GM12878 (cell line): ENCODE data around the gene MSL1. TPM values are rescaled to one million over a fixed set of nuclear protein-coding genes. Genes with fewer than 3 reads are reported as not detected.

ENCODE experiments used
- ATAC-seq: fragments of 200-7000 bp; cut with Tn5 transposase; 3 replicates; pipeline ENCODE4 v1.9.1; 2020; ENCODE audit warnings: mild to moderate bottlenecking, moderate library complexity
- BruUV-seq: library from RNA; stranded (reverse); fragments of 400-500 nt; replicated peaks from 2 replicates; lab custom pipeline; 2021; lab: Mats Ljungman, UMichigan
- CTCF ChIA-PET: fragments of 300-600 bp; sonication (Branson Sonifier 250); formaldehyde crosslinking; extraction: SDS; loops from one replicate; lab custom pipeline; 2021; ENCODE audit warnings: inconsistent platforms; lab: Yijun Ruan, JAX
- POLR2A ChIA-PET: fragments of 350-600 bp; formaldehyde crosslinking; extraction: SDS; loops from one replicate; lab custom pipeline; 2021; ENCODE audit warnings: inconsistent platforms; lab: Charles Lee
- RAD21 ChIA-PET: fragments of 300-600 bp; sonication (Branson Sonifier 250); formaldehyde crosslinking; loops from one replicate; lab custom pipeline; 2023; ENCODE audit warnings: antibody characterized with exemption; ENCODE audit not compliant: unreplicated experiment; lab: Charles Lee
- SMC1A ChIA-PET: fragments of 300-600 bp; sonication (Branson Sonifier 250); formaldehyde crosslinking; loops from one replicate; lab custom pipeline; 2023; ENCODE audit not compliant: unreplicated experiment, uncharacterized antibody; lab: Charles Lee
- DNase-seq: peaks from one replicate; pipeline ENCODE4 v3.0.0-alpha.2; 2011; ENCODE audit warnings: low read depth, low spot score
- FAIRE-seq: peaks from 3 replicates; lab custom pipeline; 2011; peaks lifted over from hg19 to GRCh38; lab: Jason Lieb, UNC
- H2AFZ ChIP-seq: 2 replicates; pipeline ENCODE4 v1.6.0; 2011; ENCODE audit warnings: low read depth, low read length, control low read depth; ENCODE audit not compliant: control insufficient read depth
- H3K27ac ChIP-seq: 2 replicates; pipeline ENCODE4 v1.5.1; 2011; ENCODE audit warnings: control low read depth; ENCODE audit not compliant: control insufficient read depth, insufficient read depth
- H3K27me3 ChIP-seq, 2 experiments: replicated peaks in 1 of 2; 2 replicates each; pipeline versions ENCODE4 v1.6.0 to v1.6.1; 2011; ENCODE audit warnings: low read length in 1 of 2; ENCODE audit not compliant: control insufficient read depth in 2 of 2, insufficient read depth in 2 of 2
- H3K36me3 ChIP-seq, 2 experiments: 2 replicates each; pipeline ENCODE4 v1.5.1; 2011; ENCODE audit warnings: low read length in 1 of 2; ENCODE audit not compliant: control insufficient read depth in 2 of 2, insufficient read depth in 2 of 2
- H3K4me1 ChIP-seq: 2 replicates; pipeline ENCODE4 v1.6.1; 2011; ENCODE audit warnings: mild to moderate bottlenecking, low read length, moderate library complexity, mixed read lengths; ENCODE audit not compliant: control insufficient read depth, insufficient read depth
- H3K4me2 ChIP-seq: 2 replicates; pipeline ENCODE4 v1.6.0; 2011; ENCODE audit warnings: control low read depth; ENCODE audit not compliant: control insufficient read depth, insufficient read depth
- H3K4me3 ChIP-seq: fragments of 200-600 bp; sonication (generic); 2 replicates; pipeline ENCODE4 v1.5.1; 2016
- H3K79me2 ChIP-seq: 2 replicates; pipeline ENCODE4 v1.6.0; 2011; ENCODE audit warnings: low read length; ENCODE audit not compliant: control insufficient read depth, insufficient read depth
- H3K9ac ChIP-seq: 2 replicates; pipeline ENCODE4 v1.8.0; 2011; ENCODE audit warnings: low read length, control low read depth, mixed read lengths; ENCODE audit not compliant: control insufficient read depth, insufficient read depth
- H3K9me3 ChIP-seq: replicated peaks from 3 replicates; pipeline ENCODE4 v1.5.1; 2011; ENCODE audit warnings: mild to moderate bottlenecking, low read length; ENCODE audit not compliant: control insufficient read depth, insufficient read depth
- H4K20me1 ChIP-seq: 2 replicates; pipeline ENCODE4 v1.6.0; 2011; ENCODE audit not compliant: control insufficient read depth, insufficient read depth
- DPF2 ChIP-seq: fragments of 450-650 bp; IDR thresholded peaks from 2 replicates; pipeline ENCODE4 v1.6.1; 2017; ENCODE audit warnings: mild to moderate bottlenecking
- IKZF2 ChIP-seq, 2 experiments: fragments of 450-650 bp; IDR thresholded peaks; 2 replicates each; pipeline ENCODE4 v1.6.1; 2017; ENCODE audit warnings: mild to moderate bottlenecking in 2 of 2, moderate library complexity in 2 of 2
- IRF3 ChIP-seq: fragments of 450-650 bp; IDR thresholded peaks from 2 replicates; pipeline ENCODE4 v1.6.1; 2014; ENCODE audit warnings: mild to moderate bottlenecking
- PKNOX1 ChIP-seq: fragments of 450-650 bp; IDR thresholded peaks from 2 replicates; pipeline ENCODE4 v1.6.1; 2016; ENCODE audit warnings: mild to moderate bottlenecking
- SPI1 ChIP-seq: IDR thresholded peaks from 2 replicates; pipeline ENCODE4 v1.6.1; 2011; ENCODE audit warnings: low read depth, mild to moderate bottlenecking, low read length, moderate library complexity, borderline replicate concordance; ENCODE audit not compliant: insufficient read depth
- ZBTB40 ChIP-seq: fragments of 450-650 bp; IDR thresholded peaks from 2 replicates; pipeline ENCODE4 v1.6.1; 2016; ENCODE audit warnings: mild to moderate bottlenecking, moderate library complexity, borderline replicate concordance
- ZNF622 ChIP-seq: fragments of 450-650 bp; IDR thresholded peaks from 2 replicates; pipeline ENCODE4 v1.6.1; 2017; ENCODE audit warnings: mild to moderate bottlenecking, inconsistent platforms
- ZZZ3 ChIP-seq: IDR thresholded peaks from 2 replicates; pipeline ENCODE4 v1.6.1; 2011; ENCODE audit warnings: low read depth; ENCODE audit not compliant: control insufficient read depth, insufficient read length
- WGBS: methylation state at CpG from one replicate; pipeline ENCODE4 v1.1.6; 2016; ENCODE audit warnings: low lambda C conversion rate; ENCODE audit not compliant: insufficient replicate concordance, insufficient coverage; ENCODE audit errors: missing lambda C conversion rate; 5-methylcytosine and 5-hydroxymethylcytosine counted together
- in situ Hi-C: fragments of 300-500 bp; cut with MboI; formaldehyde crosslinking; loops from 9 replicates; pipeline ENCODE4 v1.14.3; 2018; ENCODE audit warnings: mixed read lengths
- intact Hi-C: fragments of 100-400 bp; cut with micrococcal nuclease; formaldehyde crosslinking; loops from one replicate; pipeline ENCODE4 v1.14.2; 2022; ENCODE audit not compliant: unreplicated experiment
- polyA plus RNA-seq, 11 experiments: library from polyadenylated mRNA; depleted of rRNA in 4 of 11; unstranded in 6 of 11; stranded (reverse) in 5 of 11; fragments of >200 nt; fragmentation: Nextera tagmentation in 4 of 11; fragmentation: Illumina TruSeq in 1 of 11; extraction: Ambion mirVana in 4 of 11; extraction: Trizol in 1 of 11; gene quantifications; 1 replicate in 1 of 11; 2 replicates in 10 of 11; pipeline versions ENCODE4 v1.2.1 to v1.2.3, GENCODE V29; 2011 to 2016; ENCODE audit warnings: inconsistent platforms in 2 of 11, missing spikeins in 2 of 11, low read depth in 1 of 11
- total RNA-seq, 4 experiments: library from RNA; depleted of rRNA in 3 of 4; stranded (reverse); fragments of >200 nt in 3 of 4; fragmentation: Illumina TruSeq in 1 of 4; extraction: Trizol in 1 of 4; gene quantifications; 2 replicates each; pipeline versions ENCODE4 v1.2.1 to v1.2.3, GENCODE V29; 2013 to 2021

MSL1 gene
- total and polyA plus RNA-seq, 10 of the 15 experiments (the other 5 are each of a cell fraction or from before 2014, with no cell fraction given), result 6.1 to 95.2 (median 51.8) TPM

- TF ChIP-seq ZBTB40, result no peak
These were observed 21.0 kb upstream of the MSL1 start (continued) for GRCh38 chr17:40100669-40101366.

DNA sequence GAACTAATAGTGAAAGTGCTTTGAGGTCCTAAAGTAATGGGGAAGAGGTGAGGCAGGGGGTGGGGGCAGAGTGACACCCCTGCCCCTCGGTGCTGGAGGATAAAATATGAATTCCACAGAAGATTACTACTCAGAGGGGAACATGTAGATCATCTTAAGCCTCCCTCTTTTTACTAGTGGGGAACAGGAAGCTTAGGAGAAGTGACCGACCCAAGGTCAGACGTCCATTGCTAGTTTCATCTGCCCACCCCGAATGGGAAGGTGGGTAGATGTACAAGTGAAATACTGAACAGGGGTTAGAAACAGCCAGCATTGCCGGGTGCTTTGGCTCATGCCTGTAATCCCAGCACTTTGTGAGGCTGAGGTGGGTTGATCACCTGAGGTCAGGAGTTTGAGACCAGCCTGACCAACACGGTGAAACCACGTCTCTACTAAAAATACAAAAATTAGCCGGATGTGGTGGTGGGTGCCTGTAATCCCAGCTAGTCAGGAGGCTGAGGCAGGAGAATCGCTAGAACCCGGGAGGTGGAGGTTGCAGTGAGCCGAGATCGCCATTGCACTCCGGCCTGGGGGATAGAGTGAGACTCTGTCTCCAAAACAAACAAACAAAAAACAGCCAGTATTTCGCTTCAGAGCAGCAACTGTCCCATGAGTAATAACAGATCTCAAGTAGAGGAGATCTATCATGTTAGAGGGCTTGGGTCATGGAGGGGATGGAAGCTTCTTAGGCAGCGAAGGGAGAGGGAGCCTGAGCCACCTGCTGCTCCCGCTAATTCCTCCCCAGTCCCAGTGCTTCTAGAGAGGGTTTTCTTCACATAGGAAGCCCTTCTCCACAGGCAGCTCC lies 20.2 kb upstream of the MSL1 start:
- no peaks in the 10 kb centered on the region; a peak in 1 of 4 replicates for H3K36me3 ChIP-seq
- intact Hi-C loops (no loop called here), in situ Hi-C loops (no loop called here)
- WGBS, result 45% methylated on average over 16 of the region's 16 CpGs
- CTCF ChIA-PET, result interaction anchor here (0.6 to 10.6 kb wide), 6 partner anchors 11 to 895 kb away, joined by 3 to 176 read pairs (median 6); no protein-coding TSS in a partner anchor
- no peaks in the 10 kb centered on the region for H3K9me3 ChIP-seq
- no peaks in the 10 kb centered on the region for H3K27me3 ChIP-seq
- POLR2A ChIA-PET, result interaction anchor here (0.5 to 2.2 kb wide), 9 partner anchors 12 to 1238 kb away, joined by 3 to 12 read pairs (median 6); partner anchors contain the start of genes CASC3, MED24 and MSL1
- H3K9ac ChIP-seq, result no peak overlapping the region
- no peaks in the 10 kb centered on the region for H4K20me1 ChIP-seq
- no peak overlapping the region for H3K27ac ChIP-seq
- peak overlapping the region; percentile 88; the same call in 1 of the 2 replicates for H2AFZ ChIP-seq
- RAD21 ChIA-PET, result interaction anchor here (0.8 to 7.7 kb wide), 4 partner anchors 10 to 191 kb away, joined by 3 to 155 read pairs (median 4); partner anchors contain the start of gene CSF3
- peaks cover 75% of the 10 kb centered on the region for H3K4me1 ChIP-seq
- no peak for TF ChIP-seq ZZZ3
- TF ChIP-seq IKZF2 (IDR thresholded peaks at IDR 0.05), result peak in 1 of 2 experiments; percentile 31; a peak in 1 of 4 replicates
- 0 out of 2 replicates have a peak, but pooled peaks have one; percentile 32 for TF ChIP-seq DPF2
- no peak for TF ChIP-seq IRF3
- 0 out of 2 replicates have a peak, but pooled peaks have one; percentile 5 for TF ChIP-seq PKNOX1
- TF ChIP-seq SPI1, result peak; percentile 36; the same call in 1 of the 2 replicates
- TF ChIP-seq ZNF622, result no peak
- TF ChIP-seq, all 136 proteins: peak for 4
- no peak for DNase-seq
- no TSS peak for BruUV-seq
- no peak for FAIRE-seq
- peak overlapping the region; percentile 63 for H3K4me2 ChIP-seq
- peaks cover 11% of the 10 kb centered on the region for H3K79me2 ChIP-seq
- ATAC-seq, result no peak
- no peak overlapping the region for H3K4me3 ChIP-seq
- SMC1A ChIA-PET, result interaction anchor here (0.7 to 10.4 kb wide), 8 partner anchors 11 to 243 kb away, joined by 3 to 132 read pairs (median 3); partner anchors contain the start of gene MED24
